HL-60 (cell line): Measurements from ENCODE around the gene UBR4.

Source experiments
- DNase-seq, 2 experiments: peaks; one replicate each; pipeline ENCODE4 v3.0.0-alpha.2; 2010 to 2020; ENCODE audit warnings: low read depth in 1 of 2, low spot score in 1 of 2
- H3K27ac ChIP-seq: fragments of 250-450 bp; sonication (Bioruptor Pico); replicated peaks from 2 replicates; pipeline ENCODE4 v1.5.1; 2020; ENCODE audit warnings: mild to moderate bottlenecking, moderate library complexity
- H3K27me3 ChIP-seq: fragments of 250-450 bp; sonication (Bioruptor Pico); 2 replicates; pipeline ENCODE4 v1.5.1; 2021; ENCODE audit warnings: mild to moderate bottlenecking, moderate library complexity; ENCODE audit not compliant: insufficient read depth, poor library complexity, severe bottlenecking
- H3K4me3 ChIP-seq: replicated peaks from 2 replicates; pipeline ENCODE4 v1.5.1; 2011; ENCODE audit warnings: mild to moderate bottlenecking, control low read depth, low read length; ENCODE audit not compliant: insufficient read depth
- GABPA ChIP-seq: IDR thresholded peaks from 2 replicates; pipeline ENCODE4 v1.6.1; 2012; ENCODE audit warnings: low read depth
- POLR2AphosphoS5 ChIP-seq: IDR thresholded peaks from 2 replicates; pipeline ENCODE4 v1.6.1; 2012; ENCODE audit warnings: low read depth
- REST ChIP-seq: IDR thresholded peaks from 2 replicates; pipeline ENCODE4 v1.6.1; 2012; ENCODE audit warnings: low read depth; ENCODE audit not compliant: insufficient replicate concordance
- SPI1 ChIP-seq: IDR thresholded peaks from 2 replicates; pipeline ENCODE4 v1.6.1; 2012; ENCODE audit warnings: low read depth, mild to moderate bottlenecking, borderline replicate concordance
- TF ChIP-seq, protein P1 (sequence below): IDR thresholded peaks from one replicate; pipeline ENCODE4 v1.5.1; 2011; ENCODE audit warnings: low read length, control low read depth, inconsistent platforms; ENCODE audit not compliant: insufficient read depth

The UBR4 gene

GRCh38 chr1:19062258-19063029 lies 147.6 kb downstream of the UBR4 start:
- H3K4me3 ChIP-seq: no peak overlapping the region
- no peak for DNase-seq
- no peak overlapping the region for H3K27ac ChIP-seq
- peaks cover 3% of the 10 kb centered on the region for H3K27me3 ChIP-seq
- TF ChIP-seq GABPA (no peak), POLR2AphosphoS5 (no peak), REST (no peak), SPI1 (no peak)
- TF ChIP-seq, protein P1, sequence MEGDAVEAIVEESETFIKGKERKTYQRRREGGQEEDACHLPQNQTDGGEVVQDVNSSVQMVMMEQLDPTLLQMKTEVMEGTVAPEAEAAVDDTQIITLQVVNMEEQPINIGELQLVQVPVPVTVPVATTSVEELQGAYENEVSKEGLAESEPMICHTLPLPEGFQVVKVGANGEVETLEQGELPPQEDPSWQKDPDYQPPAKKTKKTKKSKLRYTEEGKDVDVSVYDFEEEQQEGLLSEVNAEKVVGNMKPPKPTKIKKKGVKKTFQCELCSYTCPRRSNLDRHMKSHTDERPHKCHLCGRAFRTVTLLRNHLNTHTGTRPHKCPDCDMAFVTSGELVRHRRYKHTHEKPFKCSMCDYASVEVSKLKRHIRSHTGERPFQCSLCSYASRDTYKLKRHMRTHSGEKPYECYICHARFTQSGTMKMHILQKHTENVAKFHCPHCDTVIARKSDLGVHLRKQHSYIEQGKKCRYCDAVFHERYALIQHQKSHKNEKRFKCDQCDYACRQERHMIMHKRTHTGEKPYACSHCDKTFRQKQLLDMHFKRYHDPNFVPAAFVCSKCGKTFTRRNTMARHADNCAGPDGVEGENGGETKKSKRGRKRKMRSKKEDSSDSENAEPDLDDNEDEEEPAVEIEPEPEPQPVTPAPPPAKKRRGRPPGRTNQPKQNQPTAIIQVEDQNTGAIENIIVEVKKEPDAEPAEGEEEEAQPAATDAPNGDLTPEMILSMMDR: no peak

DNA sequence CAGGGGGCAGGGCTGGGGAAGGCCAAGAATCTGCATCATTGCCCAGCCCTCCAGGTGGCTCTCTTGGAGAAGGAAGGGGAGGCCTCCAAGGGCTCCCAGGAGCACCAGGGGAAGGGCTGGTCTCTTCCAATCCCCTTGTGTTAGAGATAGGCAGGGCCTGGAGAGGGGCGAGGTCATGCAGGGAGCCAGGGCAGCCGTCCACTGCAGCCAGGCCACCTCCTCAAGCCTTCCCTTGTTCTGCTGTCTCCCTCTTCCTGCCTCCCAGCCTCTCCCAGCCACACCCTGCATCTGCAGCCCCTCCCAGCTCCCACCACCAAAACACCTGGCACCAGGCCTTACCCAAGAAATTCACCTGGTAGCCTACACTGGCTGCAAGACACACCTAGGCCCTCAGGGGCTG lies 148.3 kb downstream of the UBR4 start:
- TF ChIP-seq, protein P1: no peak
- TF ChIP-seq POLR2AphosphoS5 (no peak), GABPA (no peak), REST (no peak), SPI1 (no peak)
- Histone ChIP-seq H3K27me3 (peaks cover 6% of the 10 kb centered on the region), H3K4me3 (no peak overlapping the region), H3K27ac (no peak overlapping the region)
- no peak for DNase-seq

DNA sequence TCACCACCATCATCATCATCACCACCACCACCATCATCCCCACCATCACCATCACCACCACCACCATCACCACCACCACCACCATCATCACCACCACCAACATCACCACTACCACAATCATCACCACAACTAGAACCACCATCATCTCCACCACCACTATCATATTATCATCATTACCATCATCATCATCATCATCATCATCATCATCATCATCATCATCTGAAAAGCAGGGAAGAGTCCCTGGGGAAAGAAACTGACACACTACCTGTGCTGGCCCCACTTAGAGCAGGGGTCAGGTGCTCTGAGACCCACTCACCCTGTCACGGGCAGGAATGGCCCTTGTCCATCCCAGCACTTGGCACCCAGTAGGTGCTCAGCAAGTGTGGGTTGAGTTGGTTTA lies 148.7 kb downstream of the UBR4 start:
- DNase-seq: no peak
- TF ChIP-seq, protein P1: no peak
- TF ChIP-seq POLR2AphosphoS5 (no peak), GABPA (no peak), REST (no peak), SPI1 (no peak)
- H3K4me3 ChIP-seq: no peak overlapping the region
- H3K27me3 ChIP-seq: peaks cover 10% of the 10 kb centered on the region
- no peak overlapping the region for H3K27ac ChIP-seq
